Liver (tissue), 3 donors: ENCODE data around the gene CDH19.

Experiments used
- CTCF ChIP-seq: fragments of 150-350 bp; IDR thresholded peaks from 2 replicates; pipeline ENCODE4 v1.5.1; 2017; ENCODE audit warnings: improper control_type of control experiment, low read depth, low read length; ENCODE audit not compliant: missing input control
- SP1 ChIP-seq: IDR thresholded peaks from 2 replicates; pipeline ENCODE4 v1.6.1; 2018; ENCODE audit warnings: antibody characterized with exemption, mild to moderate bottlenecking
- TAF1 ChIP-seq: conservative IDR thresholded peaks from 2 replicates; pipeline ENCODE4 v1.6.1; 2016; ENCODE audit warnings: antibody characterized with exemption, mild to moderate bottlenecking
- donor health status: healthy.
- donor health status: healthy.

DNA sequence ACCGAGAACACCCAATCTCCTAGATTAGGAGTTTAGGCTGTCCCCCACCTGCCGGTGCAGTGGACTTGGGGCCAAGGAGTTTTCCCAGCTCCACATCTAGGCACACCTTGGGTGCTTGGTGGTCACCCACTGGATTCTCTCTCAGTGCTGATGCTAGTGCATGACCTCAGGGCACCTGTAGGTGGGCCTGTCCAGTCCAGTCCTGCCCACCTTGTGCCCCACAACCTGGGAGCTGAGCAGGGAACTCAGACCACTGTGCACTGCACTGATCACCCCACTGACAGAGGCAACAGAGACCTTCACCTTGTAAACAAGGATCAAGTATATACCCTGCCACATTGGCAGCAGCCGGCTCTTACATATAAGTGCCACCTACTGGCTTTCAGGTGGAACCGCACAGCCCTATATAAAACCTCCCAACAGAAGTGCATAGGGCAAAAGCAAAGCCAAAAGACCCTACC lies 12.7 kb upstream of the CDH19 start:
- TF ChIP-seq CTCF (peak; percentile 17), TAF1 (no peak), SP1 (no peak)
